Common myeloid progenitor, CD34-positive (primary cell): Measurements from ENCODE around the gene ATG16L2.
A peak's percentile ranks its signal among the peaks of the same experiment; 100 is the strongest.

Source experiments
- CTCF ChIA-PET: fragments of 350-600 bp; sonication (Branson Sonifier 250); formaldehyde crosslinking; loops from one replicate; lab custom pipeline; 2021; ENCODE audit warnings: antibody characterized with exemption; lab: Charles Lee
- POLR2A ChIA-PET: fragments of 350-600 bp; sonication (Branson Sonifier 250); formaldehyde crosslinking; loops from one replicate; lab custom pipeline; 2021; ENCODE audit warnings: antibody characterized with exemption; lab: Charles Lee
- DNase-seq, 3 donors: peaks; one replicate each; pipeline versions ENCODE4 v3.0.0 to v3.0.0-alpha.2; 2013
- H3K27ac ChIP-seq, 2 experiments: 1 replicate in 1 of 2; 2 replicates in 1 of 2; pipeline ENCODE4 v1.7.0; 2013; ENCODE audit warnings: inconsistent platforms in 2 of 2, low read length in 2 of 2, mild to moderate bottlenecking in 2 of 2, low read depth in 1 of 2, moderate library complexity in 1 of 2; ENCODE audit not compliant: severe bottlenecking in 2 of 2, insufficient read depth in 1 of 2, poor library complexity in 1 of 2
- H3K27me3 ChIP-seq, 5 experiments: replicated peaks in 2 of 5; 1 replicate in 3 of 5; 2 replicates in 2 of 5; pipeline versions ENCODE4 v1.6.1 to v1.7.0; 2013; ENCODE audit warnings: low read length in 4 of 5, mild to moderate bottlenecking in 2 of 5, moderate library complexity in 2 of 5, inconsistent platforms in 1 of 5; ENCODE audit not compliant: insufficient read depth in 5 of 5, control insufficient read depth in 4 of 5
- H3K36me3 ChIP-seq, 4 experiments: 1 replicate in 2 of 4; 2 replicates in 2 of 4; pipeline versions ENCODE4 v1.6.1 to v1.7.0; 2013; ENCODE audit warnings: low read length in 3 of 4, control low read depth in 1 of 4, mild to moderate bottlenecking in 1 of 4; ENCODE audit not compliant: control insufficient read depth in 4 of 4, insufficient read depth in 4 of 4
- H3K4me1 ChIP-seq, 4 experiments: 1 replicate in 3 of 4; 2 replicates in 1 of 4; pipeline versions ENCODE4 v1.6.1 to v1.7.1; 2013; ENCODE audit warnings: low read length in 3 of 4, mild to moderate bottlenecking in 3 of 4, control low read depth in 1 of 4, inconsistent platforms in 1 of 4, moderate library complexity in 1 of 4; ENCODE audit not compliant: control insufficient read depth in 4 of 4, insufficient read depth in 4 of 4; ENCODE audit errors: control extremely low read depth in 1 of 4
- H3K4me3 ChIP-seq, 7 experiments: 1 replicate in 4 of 7; 2 replicates in 3 of 7; pipeline versions ENCODE4 v1.5.1 to v1.7.0; 2013; ENCODE audit warnings: mild to moderate bottlenecking in 7 of 7, low read length in 6 of 7, moderate library complexity in 6 of 7, inconsistent platforms in 2 of 7, low read depth in 2 of 7, control low read depth in 1 of 7; ENCODE audit not compliant: insufficient read depth in 4 of 7, control insufficient read depth in 1 of 7; ENCODE audit errors: extremely low read depth in 1 of 7
- H3K9me3 ChIP-seq, 5 experiments: 1 replicate in 4 of 5; 2 replicates in 1 of 5; pipeline versions ENCODE4 v1.6.1 to v1.7.1; 2013; ENCODE audit warnings: low read length in 4 of 5, mild to moderate bottlenecking in 2 of 5, inconsistent platforms in 1 of 5, low read depth in 1 of 5, moderate library complexity in 1 of 5; ENCODE audit not compliant: control insufficient read depth in 4 of 5, insufficient read depth in 2 of 5; ENCODE audit errors: control extremely low read depth in 1 of 5
- WGBS: methylation state at CpG from one replicate; pipeline ENCODE4 v1.1.5; 2013; ENCODE audit not compliant: insufficient coverage; 5-methylcytosine and 5-hydroxymethylcytosine counted together

Gene ATG16L2

GRCh38 chr11:72823105-72823804 lies 9.0 kb downstream of the ATG16L2 start:
- Histone ChIP-seq H3K27me3 (no peaks in the 10 kb centered on the region), H3K27ac (no peak overlapping the region), H3K36me3 (peaks cover 10 to 94% (median 73%) of the 10 kb centered on the region in 4 experiments), H3K4me3 (no peak overlapping the region), H3K9me3 (no peaks in the 10 kb centered on the region), H3K4me1 (peaks cover 0 to 18% (median 8%) of the 10 kb centered on the region in 4 experiments)
- ChIA-PET CTCF (interaction anchor here (1.0 to 2.6 kb wide), 5 partner anchors 8 to 100 kb away, joined by 3 to 14 read pairs (median 6); partner anchors contain the start of gene STARD10), POLR2A (no interaction called here)
- no peak for DNase-seq
- WGBS = 100% methylated on average over 4 of the region's 9 CpGs

- CTCF ChIA-PET = interaction anchor here (1.3 kb wide), 1 partner anchor 17 kb away, joined by 4 read pairs; no protein-coding TSS in a partner anchor
- POLR2A ChIA-PET = no interaction called here
- no peak overlapping the region for H3K4me3 ChIP-seq
- no peak overlapping the region for H3K27ac ChIP-seq
- DNase-seq = no peak
- WGBS = 98% methylated on average over 6 of the region's 7 CpGs
- peaks cover 13 to 94% (median 73%) of the 10 kb centered on the region in 4 experiments for H3K36me3 ChIP-seq
- H3K4me1 ChIP-seq = peaks cover 0 to 18% (median 8%) of the 10 kb centered on the region in 4 experiments
- no peaks in the 10 kb centered on the region for H3K27me3 ChIP-seq
- H3K9me3 ChIP-seq = no peaks in the 10 kb centered on the region
These were observed 9.8 kb downstream of the ATG16L2 start for GRCh38 chr11:72824020-72824419.

DNA sequence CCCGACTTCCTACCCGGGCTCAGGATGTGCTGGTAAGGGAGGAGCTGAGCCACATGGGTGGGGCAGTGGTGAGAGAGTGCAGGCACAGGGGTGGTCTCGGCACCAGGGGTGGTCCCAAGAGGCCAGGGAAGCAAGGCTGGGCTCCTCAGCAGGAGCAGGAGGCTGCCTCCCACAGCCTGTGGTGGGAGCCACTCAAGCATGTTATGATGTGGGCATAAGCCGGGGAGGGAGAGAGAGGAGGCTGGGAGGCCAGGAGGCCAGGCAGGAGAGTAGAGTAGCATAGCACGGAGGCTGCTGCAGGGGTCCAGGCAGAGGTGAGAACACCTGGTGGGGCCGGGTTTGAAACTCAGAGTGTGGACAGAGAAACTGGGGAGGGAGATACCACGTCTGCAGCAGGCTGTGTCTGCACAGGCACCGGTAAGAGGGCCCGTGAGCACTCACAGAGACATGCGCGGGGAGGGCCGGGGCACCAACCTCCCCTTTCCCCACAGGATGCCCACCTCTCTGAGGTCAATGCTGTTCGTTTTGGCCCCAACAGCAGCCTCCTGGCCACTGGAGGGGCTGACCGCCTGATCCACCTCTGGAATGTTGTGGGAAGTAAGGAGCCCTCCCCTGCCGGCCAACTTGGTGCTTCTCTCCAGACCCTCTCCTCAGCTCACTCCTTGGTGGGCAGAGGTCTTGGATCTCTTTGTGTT lies 10.7 kb downstream of the ATG16L2 start:
- POLR2A ChIA-PET = no interaction called here
- no peak overlapping the region for H3K4me3 ChIP-seq
- 92% methylated on average over 9 of the region's 15 CpGs for WGBS
- CTCF ChIA-PET = interaction anchor here (0.5 to 1.3 kb wide), 2 partner anchors 16 to 33 kb away, joined by 4 to 5 read pairs; no protein-coding TSS in a partner anchor
- H3K9me3 ChIP-seq = no peaks in the 10 kb centered on the region
- H3K4me1 ChIP-seq = peaks cover 0 to 18% (median 8%) of the 10 kb centered on the region in 4 experiments
- H3K36me3 ChIP-seq = peaks cover 13 to 96% (median 77%) of the 10 kb centered on the region in 4 experiments
- no peaks in the 10 kb centered on the region for H3K27me3 ChIP-seq
- DNase-seq = no peak
- no peak overlapping the region for H3K27ac ChIP-seq

- Histone ChIP-seq H3K4me3 (no peak overlapping the region), H3K36me3 (peaks cover 13 to 96% (median 77%) of the 10 kb centered on the region in 4 experiments), H3K4me1 (peaks cover 0 to 15% (median 7%) of the 10 kb centered on the region in 4 experiments), H3K9me3 (no peaks in the 10 kb centered on the region), H3K27ac (no peak overlapping the region), H3K27me3 (no peaks in the 10 kb centered on the region)
- ChIA-PET POLR2A (no interaction called here), CTCF (interaction anchor here (0.5 kb wide), 1 partner anchor 32 kb away, joined by 5 read pairs; no protein-coding TSS in a partner anchor)
- no peak for DNase-seq
- 94% methylated on average over 4 of the region's 4 CpGs for WGBS
These were observed 11.4 kb downstream of the ATG16L2 start for GRCh38 chr11:72825661-72826060.

DNA sequence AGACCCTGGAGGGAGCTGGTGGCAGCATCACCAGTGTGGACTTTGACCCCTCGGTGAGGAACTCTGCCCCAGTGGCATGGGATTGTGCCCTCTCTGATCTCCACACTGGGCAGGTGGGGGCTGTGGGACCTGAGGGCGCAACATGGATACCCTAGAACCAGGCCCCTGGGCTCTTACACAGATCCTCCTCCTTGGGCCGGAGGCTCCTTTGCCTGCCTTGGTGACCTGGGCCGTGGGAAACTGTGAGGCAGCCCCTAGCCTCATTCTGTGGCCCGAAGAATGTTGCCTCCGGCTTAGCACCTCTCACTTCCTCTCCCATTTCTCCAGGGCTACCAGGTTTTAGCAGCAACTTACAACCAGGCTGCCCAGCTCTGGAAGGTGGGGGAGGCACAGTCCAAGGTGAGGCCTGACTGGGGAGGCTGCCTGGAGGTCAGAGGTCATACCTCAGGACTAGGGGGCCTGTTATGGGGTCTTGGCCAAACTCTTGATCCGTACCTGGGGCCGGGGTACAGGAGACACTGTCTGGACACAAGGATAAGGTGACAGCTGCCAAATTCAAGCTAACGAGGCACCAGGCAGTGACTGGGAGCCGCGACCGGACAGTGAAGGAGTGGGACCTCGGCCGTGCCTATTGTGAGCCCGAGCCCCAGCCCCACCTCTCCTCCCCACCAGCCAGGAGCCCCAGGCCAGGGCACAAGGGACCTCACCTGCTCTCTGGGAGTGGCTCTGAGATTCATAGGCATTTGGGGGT lies 12.2 kb downstream of the ATG16L2 start:
- no peak overlapping the region for H3K4me3 ChIP-seq
- POLR2A ChIA-PET = no interaction called here
- H3K4me1 ChIP-seq = peaks cover 0 to 8% (median 3%) of the 10 kb centered on the region in 4 experiments
- peaks cover 13 to 93% (median 75%) of the 10 kb centered on the region in 4 experiments for H3K36me3 ChIP-seq
- no peaks in the 10 kb centered on the region for H3K27me3 ChIP-seq
- CTCF ChIA-PET = interaction anchor here (1.2 to 6.5 kb wide), 3 partner anchors 9 to 351 kb away, joined by 3 to 44 read pairs (median 29); partner anchors contain the start of gene ATG16L2
- H3K27ac ChIP-seq = peak overlapping the region in 1 of 2 experiments; percentile 27
- H3K9me3 ChIP-seq = no peaks in the 10 kb centered on the region
- DNase-seq = no peak
- 94% methylated on average over 15 of the region's 15 CpGs for WGBS

DNA sequence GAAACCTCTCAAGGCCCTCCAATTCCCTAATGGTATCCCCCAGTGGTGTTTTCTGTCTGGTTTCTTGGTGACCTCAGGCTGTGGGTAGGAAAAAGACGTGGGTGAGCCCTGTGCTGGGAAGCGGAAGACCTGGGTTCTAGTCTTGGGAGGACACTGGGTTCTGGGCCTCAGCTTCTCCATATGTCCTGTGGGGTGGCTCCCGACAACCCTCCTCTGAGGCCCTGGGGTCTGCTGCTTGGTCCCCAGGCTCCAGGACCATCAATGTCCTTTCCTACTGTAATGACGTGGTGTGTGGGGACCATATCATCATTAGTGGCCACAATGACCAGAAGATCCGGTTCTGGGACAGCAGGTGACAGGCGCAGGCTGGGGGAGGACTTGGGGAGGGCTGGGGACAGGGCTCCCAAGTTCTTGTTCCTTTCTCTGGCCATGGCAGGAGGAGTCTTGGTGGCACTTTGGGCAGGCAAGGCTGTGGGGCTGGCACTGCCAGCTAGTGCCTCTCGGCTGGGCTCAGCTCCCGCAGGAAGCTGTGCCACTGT lies 12.8 kb downstream of the ATG16L2 start:
- Histone ChIP-seq H3K27me3 (no peaks in the 10 kb centered on the region), H3K4me3 (no peak overlapping the region), H3K27ac (peak overlapping the region in 1 of 2 experiments; percentile 27), H3K36me3 (peaks cover 13 to 89% (median 73%) of the 10 kb centered on the region in 4 experiments), H3K9me3 (no peaks in the 10 kb centered on the region), H3K4me1 (peaks cover 0 to 7% (median 1%) of the 10 kb centered on the region in 4 experiments)
- 94% methylated on average over 8 of the region's 8 CpGs for WGBS
- no peak for DNase-seq
- CTCF ChIA-PET = interaction anchor here (0.9 to 6.5 kb wide), 7 partner anchors 10 to 357 kb away, joined by 3 to 44 read pairs (median 9); partner anchors contain the start of gene ATG16L2
- POLR2A ChIA-PET = interaction anchor here (0.6 kb wide), 1 partner anchor 102 kb away, joined by 4 read pairs; no protein-coding TSS in a partner anchor
